AG09309 (cell line): ENCODE results near the gene UNC93A.

Experiments used
- DNase-seq: peaks from one replicate; pipeline ENCODE4 v3.0.0-alpha.2; 2010; ENCODE audit warnings: low read depth
- H3K4me3 ChIP-seq: 2 replicates; pipeline ENCODE4 v1.5.1; 2011; ENCODE audit warnings: mild to moderate bottlenecking, low read depth, low read length, moderate library complexity; ENCODE audit not compliant: control insufficient read depth
- TF ChIP-seq, protein P1 (sequence below): IDR thresholded peaks from 2 replicates; pipeline ENCODE4 v1.5.1; 2011; ENCODE audit warnings: mild to moderate bottlenecking, low read depth, low read length, inconsistent platforms; ENCODE audit not compliant: insufficient read depth, control insufficient read depth; ENCODE audit errors: missing control alignments

Gene UNC93A

DNA sequence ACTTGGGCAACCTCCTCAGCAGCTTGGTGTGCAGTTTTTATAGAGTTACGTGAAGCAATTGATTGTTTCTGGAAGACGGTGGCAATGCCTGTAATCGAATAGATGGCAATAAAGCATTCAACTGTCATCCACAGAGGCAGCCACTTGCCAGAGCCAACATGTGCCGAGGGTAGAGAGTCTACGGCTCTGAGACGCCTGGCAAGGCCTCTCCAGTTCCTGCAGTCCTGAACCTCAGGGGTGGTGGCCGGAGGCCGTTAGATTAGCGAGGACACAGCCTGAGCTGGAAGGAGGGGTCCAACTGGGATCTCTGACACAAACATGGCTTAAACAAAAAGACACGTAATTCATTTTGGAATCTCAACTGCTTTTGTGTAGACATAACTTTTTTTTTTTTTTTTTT lies 33.0 kb downstream of the UNC93A start:
- no peak for DNase-seq
- TF ChIP-seq, protein P1, sequence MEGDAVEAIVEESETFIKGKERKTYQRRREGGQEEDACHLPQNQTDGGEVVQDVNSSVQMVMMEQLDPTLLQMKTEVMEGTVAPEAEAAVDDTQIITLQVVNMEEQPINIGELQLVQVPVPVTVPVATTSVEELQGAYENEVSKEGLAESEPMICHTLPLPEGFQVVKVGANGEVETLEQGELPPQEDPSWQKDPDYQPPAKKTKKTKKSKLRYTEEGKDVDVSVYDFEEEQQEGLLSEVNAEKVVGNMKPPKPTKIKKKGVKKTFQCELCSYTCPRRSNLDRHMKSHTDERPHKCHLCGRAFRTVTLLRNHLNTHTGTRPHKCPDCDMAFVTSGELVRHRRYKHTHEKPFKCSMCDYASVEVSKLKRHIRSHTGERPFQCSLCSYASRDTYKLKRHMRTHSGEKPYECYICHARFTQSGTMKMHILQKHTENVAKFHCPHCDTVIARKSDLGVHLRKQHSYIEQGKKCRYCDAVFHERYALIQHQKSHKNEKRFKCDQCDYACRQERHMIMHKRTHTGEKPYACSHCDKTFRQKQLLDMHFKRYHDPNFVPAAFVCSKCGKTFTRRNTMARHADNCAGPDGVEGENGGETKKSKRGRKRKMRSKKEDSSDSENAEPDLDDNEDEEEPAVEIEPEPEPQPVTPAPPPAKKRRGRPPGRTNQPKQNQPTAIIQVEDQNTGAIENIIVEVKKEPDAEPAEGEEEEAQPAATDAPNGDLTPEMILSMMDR = no peak
- H3K4me3 ChIP-seq = no peak overlapping the region

DNA sequence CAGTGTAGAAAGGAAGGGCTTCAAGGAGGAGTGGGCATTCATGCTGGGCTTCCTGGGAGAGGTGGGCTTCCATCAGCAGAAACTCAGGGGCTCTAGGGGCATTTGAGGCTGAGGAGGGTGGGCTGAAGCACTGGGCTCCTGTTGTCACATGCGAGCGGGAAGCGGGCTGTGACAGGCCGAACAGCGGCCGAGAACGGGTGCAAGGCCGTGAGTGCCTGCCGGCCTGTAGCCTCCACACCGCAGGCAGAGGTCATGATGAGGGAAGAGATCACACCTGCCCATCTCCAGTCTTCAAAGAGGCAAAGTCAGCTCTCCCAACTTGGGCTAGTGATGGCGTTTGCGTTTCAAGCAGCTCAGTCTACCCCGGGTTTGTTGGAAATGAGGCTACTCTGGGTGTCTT lies 34.7 kb downstream of the UNC93A start:
- DNase-seq = no peak
- TF ChIP-seq, protein P1 = no peak
- H3K4me3 ChIP-seq = no peak overlapping the region

DNA sequence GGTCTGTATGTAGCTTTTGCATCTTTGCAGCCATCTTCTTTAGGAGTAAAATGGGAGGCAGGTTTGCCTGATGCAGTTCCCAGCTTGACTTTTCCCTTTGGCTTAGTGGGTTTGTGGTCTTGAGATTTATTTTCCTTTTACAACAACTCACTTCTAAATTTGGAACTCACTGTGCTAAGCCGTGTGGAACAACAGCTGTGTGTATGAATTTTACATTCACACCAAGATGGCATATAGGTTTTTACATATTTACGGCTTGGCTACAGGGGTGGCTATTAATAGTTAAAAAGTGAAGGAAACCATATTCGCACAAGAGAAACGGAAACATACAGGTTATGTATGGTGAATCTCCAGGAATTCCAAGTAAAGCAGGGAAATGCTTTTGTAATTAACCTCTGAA lies 36.3 kb downstream of the UNC93A start:
- TF ChIP-seq, protein P1 = no peak
- no peak overlapping the region for H3K4me3 ChIP-seq
- DNase-seq = no peak

DNA sequence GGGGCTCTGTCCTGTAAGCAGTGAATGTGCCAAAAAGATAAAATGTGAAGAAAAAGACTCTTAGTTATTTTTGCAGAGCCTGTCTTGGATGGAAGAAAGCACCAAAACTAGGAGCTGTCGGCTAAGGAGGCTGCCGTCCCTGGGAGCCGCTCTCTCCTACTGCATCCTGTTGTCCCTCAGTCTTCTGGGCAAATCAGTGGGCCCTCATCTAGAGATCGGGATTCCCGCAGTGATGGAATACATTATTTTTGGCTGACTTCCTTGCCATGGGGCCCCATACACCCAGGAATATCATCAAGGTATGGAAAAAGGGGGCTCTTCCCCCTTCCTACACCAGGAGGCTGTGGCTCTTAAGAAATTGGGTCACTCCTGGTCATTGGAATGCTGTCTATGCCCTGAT lies 37.0 kb downstream of the UNC93A start:
- DNase-seq = no peak
- no peak overlapping the region for H3K4me3 ChIP-seq
- TF ChIP-seq, protein P1 = no peak

DNA sequence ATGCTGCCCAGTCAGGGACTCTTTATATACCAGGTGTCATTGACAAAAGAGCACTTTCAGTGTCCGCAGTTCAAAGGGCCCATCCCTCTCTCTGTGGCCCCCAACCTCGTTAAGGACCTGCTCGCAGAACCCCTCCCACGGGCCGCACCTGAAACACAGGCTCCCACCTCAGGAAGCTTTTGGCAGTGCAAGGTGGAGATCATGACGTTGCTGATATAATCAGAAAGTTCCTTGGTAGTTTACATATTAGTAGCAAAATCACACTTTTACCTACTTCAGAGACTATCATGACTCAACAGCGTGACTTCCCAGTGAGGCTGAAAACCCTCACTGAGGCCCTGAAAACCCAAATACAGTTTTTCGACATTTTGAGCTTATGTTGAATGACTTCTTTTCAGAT lies 37.9 kb downstream of the UNC93A start:
- no peak for DNase-seq
- TF ChIP-seq, protein P1 = no peak

DNA sequence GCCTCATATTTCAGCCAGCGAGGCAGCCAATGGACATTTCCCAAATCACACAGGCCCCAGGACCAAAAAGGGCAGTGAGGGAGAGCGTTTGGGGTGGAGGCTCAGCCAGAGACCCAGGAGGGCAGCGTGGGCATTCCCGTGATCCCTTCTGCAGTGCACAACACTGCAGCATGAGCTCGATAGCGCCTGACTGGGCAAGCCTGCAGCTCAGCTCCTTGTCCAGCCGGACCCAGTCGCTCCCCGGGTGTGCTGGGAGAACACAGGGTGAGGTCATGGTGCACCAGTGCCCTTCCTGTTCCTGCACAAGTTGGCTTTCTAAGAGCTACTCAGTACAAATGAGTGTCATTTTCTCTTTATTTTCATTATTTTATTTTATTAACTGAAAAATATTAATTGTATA lies 39.6 kb downstream of the UNC93A start:
- H3K4me3 ChIP-seq = no peak overlapping the region
- no peak for DNase-seq
- TF ChIP-seq, protein P1 = no peak

More for the DNA sequence above, 37.9 kb downstream of the UNC93A start:
- H3K4me3 ChIP-seq = no peak overlapping the region

DNA sequence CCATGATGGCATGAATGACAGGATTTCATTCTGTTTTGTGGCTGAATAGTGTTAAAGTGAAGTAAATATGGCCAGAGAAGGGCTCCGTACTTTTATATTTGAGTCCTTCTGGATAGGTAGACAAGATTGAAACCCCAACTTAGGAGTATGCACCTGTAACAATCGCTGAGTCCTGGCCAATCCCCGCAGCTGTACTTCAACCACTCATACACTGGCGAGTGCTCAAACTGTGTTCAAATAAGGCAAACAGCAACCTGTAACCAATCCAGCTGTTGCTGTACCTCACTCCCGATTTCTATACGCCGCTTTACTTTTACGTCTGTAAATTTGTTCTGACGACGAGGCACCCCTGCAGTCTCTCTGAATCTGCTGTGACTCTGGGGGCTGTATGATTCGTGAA lies 40.5 kb downstream of the UNC93A start:
- no peak overlapping the region for H3K4me3 ChIP-seq
- TF ChIP-seq, protein P1 = no peak
- no peak for DNase-seq
